KMS-11 (cell line): ENCODE data around the gene FTHL17.

ENCODE experiments used
- H2AFZ ChIP-seq: fragments of 200-600 bp; sonication (generic); 2 replicates; pipeline ENCODE4 v1.6.1; 2016; ENCODE audit warnings: antibody characterized with exemption, mixed run types, low read depth
- H3K27ac ChIP-seq: fragments of 200-600 bp; sonication (generic); 2 replicates; pipeline ENCODE4 v1.6.1; 2016; ENCODE audit warnings: mild to moderate bottlenecking, mixed run types
- H3K27me3 ChIP-seq: fragments of 200-600 bp; sonication (generic); 2 replicates; pipeline ENCODE4 v1.6.1; 2017; ENCODE audit warnings: mild to moderate bottlenecking, low read depth, mixed run types, moderate library complexity; ENCODE audit not compliant: insufficient read depth
- H3K36me3 ChIP-seq: fragments of 200-600 bp; sonication (generic); 2 replicates; pipeline ENCODE4 v1.6.1; 2017; ENCODE audit warnings: mild to moderate bottlenecking, mixed run types; ENCODE audit not compliant: insufficient read depth
- H3K4me1 ChIP-seq: fragments of 200-600 bp; sonication (generic); 2 replicates; pipeline ENCODE4 v1.6.1; 2016; ENCODE audit warnings: mild to moderate bottlenecking, low read depth, mixed run types; ENCODE audit not compliant: poor library complexity, severe bottlenecking
- H3K4me2 ChIP-seq: fragments of 200-600 bp; sonication (generic); 2 replicates; pipeline ENCODE4 v1.7.0; 2016; ENCODE audit warnings: mild to moderate bottlenecking, mixed run types
- H3K4me3 ChIP-seq: fragments of 200-600 bp; sonication (generic); IDR thresholded peaks from 2 replicates; pipeline ENCODE4 v1.6.1; 2017; ENCODE audit warnings: low read depth, low read length, mixed read lengths; ENCODE audit not compliant: insufficient read depth
- H3K79me2 ChIP-seq: fragments of 200-600 bp; sonication (generic); 2 replicates; pipeline ENCODE4 v1.6.1; 2016; ENCODE audit warnings: low read depth, mixed run types; ENCODE audit not compliant: insufficient read depth
- H3K9ac ChIP-seq: fragments of 200-600 bp; sonication (generic); 2 replicates; pipeline ENCODE4 v1.6.1; 2016; ENCODE audit warnings: mild to moderate bottlenecking, mixed run types
- H4K20me1 ChIP-seq: fragments of 200-600 bp; sonication (generic); 2 replicates; pipeline ENCODE4 v1.6.1; 2016; ENCODE audit warnings: mild to moderate bottlenecking, mixed run types; ENCODE audit not compliant: insufficient read depth
- CTCF ChIP-seq: fragments of 200-600 bp; sonication (generic); conservative IDR thresholded peaks from 2 replicates; pipeline ENCODE4 v1.6.1; 2017; ENCODE audit warnings: low read depth, mild to moderate bottlenecking, antibody characterized with exemption, low read length, moderate library complexity, mixed read lengths

Gene FTHL17

GRCh38 chrX:31112226-31112999, 40.6 kb upstream of the FTHL17 start:
- Histone ChIP-seq H3K27ac (no peak overlapping the region), H3K27me3 (no peaks in the 10 kb centered on the region), H3K9ac (no peak overlapping the region), H2AFZ (no peak overlapping the region), H3K79me2 (no peaks in the 10 kb centered on the region), H3K4me3 (no peak overlapping the region), H3K36me3 (no peaks in the 10 kb centered on the region), H4K20me1 (no peaks in the 10 kb centered on the region), H3K4me1 (no peaks in the 10 kb centered on the region), H3K4me2 (no peak overlapping the region)
- TF ChIP-seq CTCF, result no peak

- Histone ChIP-seq H3K79me2 (no peaks in the 10 kb centered on the region), H3K4me2 (no peak overlapping the region), H3K36me3 (no peaks in the 10 kb centered on the region), H3K27me3 (no peaks in the 10 kb centered on the region), H3K27ac (no peak overlapping the region), H3K4me3 (no peak overlapping the region), H3K9ac (no peak overlapping the region), H3K4me1 (no peaks in the 10 kb centered on the region), H2AFZ (no peak overlapping the region), H4K20me1 (no peaks in the 10 kb centered on the region)
- TF ChIP-seq CTCF, result no peak
Observed at GRCh38 chrX:31110657-31111056, 38.8 kb upstream of the FTHL17 start.

DNA sequence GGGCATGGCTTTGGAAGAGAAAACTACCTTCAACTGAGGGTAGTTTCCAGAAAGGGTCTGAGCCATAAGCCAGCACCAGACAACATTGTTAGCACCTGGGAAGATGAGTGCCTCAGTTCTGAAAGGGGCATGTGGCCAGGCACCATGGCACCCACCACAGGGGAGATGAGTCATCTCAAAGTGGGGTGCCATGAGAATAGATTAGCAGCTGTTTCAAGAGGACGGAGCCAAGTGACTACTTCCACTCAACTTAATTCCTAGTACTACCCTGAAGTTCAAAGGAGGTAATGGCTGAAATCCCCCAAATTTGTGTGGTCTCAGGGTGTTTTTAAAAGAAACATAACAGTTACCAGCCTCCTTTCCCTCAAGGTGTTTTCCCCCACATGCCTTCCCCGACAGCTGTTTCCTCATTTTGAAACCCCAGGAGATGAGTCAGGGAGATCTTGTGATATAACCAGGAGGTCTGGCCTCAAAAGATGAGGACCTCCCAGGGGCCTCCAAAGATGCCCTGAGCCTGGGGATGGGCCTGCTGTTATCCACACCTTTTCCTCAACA, 27.8 kb upstream of the FTHL17 start:
- no peak overlapping the region for H3K9ac ChIP-seq
- no peaks in the 10 kb centered on the region for H4K20me1 ChIP-seq
- H3K79me2 ChIP-seq, result no peaks in the 10 kb centered on the region
- no peaks in the 10 kb centered on the region for H3K27me3 ChIP-seq
- H3K27ac ChIP-seq, result no peak overlapping the region
- no peaks in the 10 kb centered on the region for H3K36me3 ChIP-seq
- H3K4me1 ChIP-seq, result peaks cover 20% of the 10 kb centered on the region
- TF ChIP-seq CTCF, result no peak
- H2AFZ ChIP-seq, result no peak overlapping the region
- H3K4me2 ChIP-seq, result no peak overlapping the region; the same call in 1 of the 2 replicates
- H3K4me3 ChIP-seq, result no peak overlapping the region

- no peak overlapping the region for H3K27ac ChIP-seq
- H3K4me1 ChIP-seq, result peaks cover 25% of the 10 kb centered on the region
- no peak for TF ChIP-seq CTCF
- no peak overlapping the region for H3K9ac ChIP-seq
- H4K20me1 ChIP-seq, result no peaks in the 10 kb centered on the region
- no peaks in the 10 kb centered on the region for H3K27me3 ChIP-seq
- no peaks in the 10 kb centered on the region for H3K36me3 ChIP-seq
- no peak overlapping the region for H2AFZ ChIP-seq
- H3K4me3 ChIP-seq, result no peak overlapping the region
- H3K4me2 ChIP-seq, result no peak overlapping the region
- H3K79me2 ChIP-seq, result no peaks in the 10 kb centered on the region
Observed at GRCh38 chrX:31098079-31098478, 26.2 kb upstream of the FTHL17 start.
